WTC11 (cell line): Measurements from ENCODE around the gene NDUFA6. TPM values are rescaled to one million over a fixed set of nuclear protein-coding genes. Genes with fewer than 3 reads are reported as not detected.
A peak's percentile ranks its signal among the peaks of the same experiment; 100 is the strongest.

Experiments
- ATAC-seq: fragments of 200-7000 bp; cut with Tn5 transposase; 2 replicates; pipeline ENCODE4 v1.10.0; 2021; ENCODE audit warnings: mild to moderate bottlenecking, moderate library complexity
- CTCF ChIA-PET: fragments of 300-600 bp; sonication (Branson Sonifier 250); formaldehyde crosslinking; loops from one replicate; lab custom pipeline; 2021; ENCODE audit warnings: antibody characterized with exemption; lab: Charles Lee
- POLR2A ChIA-PET: fragments of 350-600 bp; sonication (Branson Sonifier 250); formaldehyde crosslinking; loops from one replicate; lab custom pipeline; 2021; ENCODE audit warnings: antibody characterized with exemption; lab: Charles Lee
- DNase-seq: peaks from one replicate; pipeline ENCODE4 v3.0.0; 2021; ENCODE audit warnings: low spot score
- H3K27ac Mint-ChIP-seq: 2 replicates; pipeline ENCODE4 v1.8.0; 2021; ENCODE audit warnings: mixed read lengths
- H3K27me3 Mint-ChIP-seq: 2 replicates; pipeline ENCODE4 v1.8.0; 2021; ENCODE audit warnings: low read depth, mild to moderate bottlenecking, moderate library complexity, mixed read lengths
- H3K36me3 Mint-ChIP-seq: 2 replicates; pipeline ENCODE4 v1.8.0; 2021; ENCODE audit warnings: mixed read lengths
- H3K4me1 Mint-ChIP-seq: 2 replicates; pipeline ENCODE4 v1.8.0; 2022; ENCODE audit warnings: mixed read lengths
- H3K4me3 Mint-ChIP-seq: 2 replicates; pipeline ENCODE4 v1.8.0; 2021; ENCODE audit warnings: mild to moderate bottlenecking, moderate library complexity, mixed read lengths
- H3K9me3 Mint-ChIP-seq: 2 replicates; pipeline ENCODE4 v1.8.0; 2021; ENCODE audit warnings: mixed read lengths
- CBFB ChIP-seq: sonication (generic); formaldehyde crosslinking; IDR thresholded peaks from 2 replicates; pipeline ENCODE4 v1.8.1; 2022; ENCODE audit warnings: mild to moderate bottlenecking, low read depth, missing genetic modification reagents
- CREB1 ChIP-seq: sonication (generic); formaldehyde crosslinking; IDR thresholded peaks from 2 replicates; pipeline ENCODE4 v1.8.0; 2023; ENCODE audit warnings: mild to moderate bottlenecking, missing genetic modification reagents
- ELF4 ChIP-seq: sonication (generic); formaldehyde crosslinking; IDR thresholded peaks from 2 replicates; pipeline ENCODE4 v1.8.1; 2022; ENCODE audit warnings: low read depth, mild to moderate bottlenecking, moderate library complexity, missing genetic modification reagents
- FOXP1 ChIP-seq: sonication (generic); formaldehyde crosslinking; IDR thresholded peaks from 2 replicates; pipeline ENCODE4 v1.8.0; 2022; ENCODE audit warnings: missing genetic modification reagents, mild to moderate bottlenecking, moderate library complexity, borderline replicate concordance
- GTF2I ChIP-seq: fragments of 250-450 bp; sonication (Bioruptor Pico); conservative IDR thresholded peaks from 2 replicates; pipeline ENCODE4 v1.4.0; 2021; ENCODE audit warnings: mild to moderate bottlenecking
- IRF2 ChIP-seq: sonication (generic); formaldehyde crosslinking; IDR thresholded peaks from 2 replicates; pipeline ENCODE4 v1.8.0; 2022; ENCODE audit warnings: low read depth, missing genetic modification reagents, borderline replicate concordance
- SP1 ChIP-seq: sonication (generic); formaldehyde crosslinking; conservative IDR thresholded peaks from 2 replicates; pipeline ENCODE4 v1.8.1; 2022; ENCODE audit warnings: missing genetic modification reagents
- ZNF121 ChIP-seq: sonication (generic); formaldehyde crosslinking; IDR thresholded peaks from 2 replicates; pipeline ENCODE4 v1.8.0; 2023; ENCODE audit warnings: missing genetic modification reagents
- ZNF232 ChIP-seq: sonication (generic); formaldehyde crosslinking; IDR thresholded peaks from 2 replicates; pipeline ENCODE4 v1.8.0; 2022; ENCODE audit warnings: mild to moderate bottlenecking, missing genetic modification reagents
- ZNF317 ChIP-seq: sonication (generic); formaldehyde crosslinking; IDR thresholded peaks from 2 replicates; pipeline ENCODE4 v1.8.1; 2023; ENCODE audit warnings: low read depth, mild to moderate bottlenecking, moderate library complexity, missing genetic modification reagents, borderline replicate concordance
- ZNF396 ChIP-seq: fragments of 250-450 bp; sonication (Bioruptor Pico); IDR thresholded peaks from 2 replicates; pipeline ENCODE4 v1.8.0; 2021; ENCODE audit warnings: mild to moderate bottlenecking, moderate library complexity, borderline replicate concordance
- total RNA-seq: library from RNA; stranded (reverse); gene quantifications from 3 replicates; pipeline ENCODE4 v1.2.3, GENCODE V29; 2021
- TF ChIP-seq, protein P1 (sequence below): sonication (generic); formaldehyde crosslinking; IDR thresholded peaks from 2 replicates; pipeline ENCODE4 v1.8.0; 2023; ENCODE audit warnings: missing genetic modification reagents, mild to moderate bottlenecking, borderline replicate concordance
- TF ChIP-seq, protein P2 (sequence below): sonication (generic); formaldehyde crosslinking; IDR thresholded peaks from 2 replicates; pipeline ENCODE4 v1.8.1; 2022; ENCODE audit warnings: missing genetic modification reagents, borderline replicate concordance
- TF ChIP-seq, protein P3 (sequence below): fragments of 250-450 bp; sonication (Bioruptor Pico); IDR thresholded peaks from 2 replicates; pipeline ENCODE4 v1.9.0; 2021; ENCODE audit warnings: mild to moderate bottlenecking
- TF ChIP-seq, protein P4 (sequence below): sonication (generic); formaldehyde crosslinking; IDR thresholded peaks from 2 replicates; pipeline ENCODE4 v1.8.1; 2022; ENCODE audit warnings: low read depth, mild to moderate bottlenecking, moderate library complexity, missing genetic modification reagents, borderline replicate concordance
- TF ChIP-seq, protein P5 (sequence below): sonication (generic); formaldehyde crosslinking; IDR thresholded peaks from 2 replicates; pipeline ENCODE4 v1.8.1; 2023; ENCODE audit warnings: mild to moderate bottlenecking, moderate library complexity, missing genetic modification reagents
- TF ChIP-seq, protein P6 (sequence below): sonication (generic); formaldehyde crosslinking; IDR thresholded peaks from 2 replicates; pipeline ENCODE4 v1.8.1; 2023; ENCODE audit warnings: mild to moderate bottlenecking, missing genetic modification reagents, moderate library complexity
- TF ChIP-seq, protein P7 (sequence below): sonication (generic); formaldehyde crosslinking; conservative IDR thresholded peaks from 2 replicates; pipeline ENCODE4 v1.8.1; 2023; ENCODE audit warnings: mild to moderate bottlenecking, low read depth, missing genetic modification reagents, moderate library complexity

The NDUFA6 gene
- total RNA-seq, 1 experiment from 2014 or later: 85.9 TPM

DNA sequence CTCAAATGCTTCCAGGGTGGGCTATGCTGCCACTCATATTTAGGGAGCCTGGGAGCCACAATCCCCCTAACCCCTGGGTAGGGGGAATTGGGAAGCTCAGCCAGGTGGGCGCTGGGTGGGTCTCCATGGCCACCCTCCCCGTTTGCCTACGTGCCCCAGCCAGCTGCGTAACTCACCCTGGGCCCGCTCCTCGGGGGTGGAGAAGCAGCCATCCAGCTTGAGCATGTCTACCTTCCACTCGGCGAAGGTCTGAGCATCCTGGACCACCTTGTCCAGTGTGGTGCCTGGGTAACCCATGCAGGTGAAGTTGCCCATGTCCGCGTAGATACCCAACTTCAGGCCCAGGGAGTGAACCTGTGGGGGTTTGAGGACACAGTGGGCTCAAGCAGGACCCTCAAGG lies 23.6 kb downstream of the NDUFA6 start (continued):
- TF ChIP-seq, protein P1, sequence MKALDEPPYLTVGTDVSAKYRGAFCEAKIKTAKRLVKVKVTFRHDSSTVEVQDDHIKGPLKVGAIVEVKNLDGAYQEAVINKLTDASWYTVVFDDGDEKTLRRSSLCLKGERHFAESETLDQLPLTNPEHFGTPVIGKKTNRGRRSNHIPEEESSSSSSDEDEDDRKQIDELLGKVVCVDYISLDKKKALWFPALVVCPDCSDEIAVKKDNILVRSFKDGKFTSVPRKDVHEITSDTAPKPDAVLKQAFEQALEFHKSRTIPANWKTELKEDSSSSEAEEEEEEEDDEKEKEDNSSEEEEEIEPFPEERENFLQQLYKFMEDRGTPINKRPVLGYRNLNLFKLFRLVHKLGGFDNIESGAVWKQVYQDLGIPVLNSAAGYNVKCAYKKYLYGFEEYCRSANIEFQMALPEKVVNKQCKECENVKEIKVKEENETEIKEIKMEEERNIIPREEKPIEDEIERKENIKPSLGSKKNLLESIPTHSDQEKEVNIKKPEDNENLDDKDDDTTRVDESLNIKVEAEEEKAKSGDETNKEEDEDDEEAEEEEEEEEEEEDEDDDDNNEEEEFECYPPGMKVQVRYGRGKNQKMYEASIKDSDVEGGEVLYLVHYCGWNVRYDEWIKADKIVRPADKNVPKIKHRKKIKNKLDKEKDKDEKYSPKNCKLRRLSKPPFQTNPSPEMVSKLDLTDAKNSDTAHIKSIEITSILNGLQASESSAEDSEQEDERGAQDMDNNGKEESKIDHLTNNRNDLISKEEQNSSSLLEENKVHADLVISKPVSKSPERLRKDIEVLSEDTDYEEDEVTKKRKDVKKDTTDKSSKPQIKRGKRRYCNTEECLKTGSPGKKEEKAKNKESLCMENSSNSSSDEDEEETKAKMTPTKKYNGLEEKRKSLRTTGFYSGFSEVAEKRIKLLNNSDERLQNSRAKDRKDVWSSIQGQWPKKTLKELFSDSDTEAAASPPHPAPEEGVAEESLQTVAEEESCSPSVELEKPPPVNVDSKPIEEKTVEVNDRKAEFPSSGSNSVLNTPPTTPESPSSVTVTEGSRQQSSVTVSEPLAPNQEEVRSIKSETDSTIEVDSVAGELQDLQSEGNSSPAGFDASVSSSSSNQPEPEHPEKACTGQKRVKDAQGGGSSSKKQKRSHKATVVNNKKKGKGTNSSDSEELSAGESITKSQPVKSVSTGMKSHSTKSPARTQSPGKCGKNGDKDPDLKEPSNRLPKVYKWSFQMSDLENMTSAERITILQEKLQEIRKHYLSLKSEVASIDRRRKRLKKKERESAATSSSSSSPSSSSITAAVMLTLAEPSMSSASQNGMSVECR (CRISPR knock-in tag): no peak
- TF ChIP-seq, protein P2, sequence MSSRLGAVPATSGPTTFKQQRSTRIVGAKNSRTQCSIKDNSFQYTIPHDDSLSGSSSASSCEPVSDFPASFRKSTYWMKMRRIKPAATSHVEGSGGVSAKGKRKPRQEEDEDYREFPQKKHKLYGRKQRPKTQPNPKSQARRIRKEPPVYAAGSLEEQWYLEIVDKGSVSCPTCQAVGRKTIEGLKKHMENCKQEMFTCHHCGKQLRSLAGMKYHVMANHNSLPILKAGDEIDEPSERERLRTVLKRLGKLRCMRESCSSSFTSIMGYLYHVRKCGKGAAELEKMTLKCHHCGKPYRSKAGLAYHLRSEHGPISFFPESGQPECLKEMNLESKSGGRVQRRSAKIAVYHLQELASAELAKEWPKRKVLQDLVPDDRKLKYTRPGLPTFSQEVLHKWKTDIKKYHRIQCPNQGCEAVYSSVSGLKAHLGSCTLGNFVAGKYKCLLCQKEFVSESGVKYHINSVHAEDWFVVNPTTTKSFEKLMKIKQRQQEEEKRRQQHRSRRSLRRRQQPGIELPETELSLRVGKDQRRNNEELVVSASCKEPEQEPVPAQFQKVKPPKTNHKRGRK: no peak
- no peak for TF ChIP-seq CREB1 (CRISPR knock-in tag)
- TF ChIP-seq, protein P3, sequence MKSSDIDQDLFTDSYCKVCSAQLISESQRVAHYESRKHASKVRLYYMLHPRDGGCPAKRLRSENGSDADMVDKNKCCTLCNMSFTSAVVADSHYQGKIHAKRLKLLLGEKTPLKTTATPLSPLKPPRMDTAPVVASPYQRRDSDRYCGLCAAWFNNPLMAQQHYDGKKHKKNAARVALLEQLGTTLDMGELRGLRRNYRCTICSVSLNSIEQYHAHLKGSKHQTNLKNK (CRISPR knock-in tag): no peak
- TF ChIP-seq FOXP1 (CRISPR knock-in tag): no peak
- TF ChIP-seq CBFB (CRISPR knock-in tag): no peak
- TF ChIP-seq ZNF232 (CRISPR knock-in tag): no peak
- TF ChIP-seq, protein P4, sequence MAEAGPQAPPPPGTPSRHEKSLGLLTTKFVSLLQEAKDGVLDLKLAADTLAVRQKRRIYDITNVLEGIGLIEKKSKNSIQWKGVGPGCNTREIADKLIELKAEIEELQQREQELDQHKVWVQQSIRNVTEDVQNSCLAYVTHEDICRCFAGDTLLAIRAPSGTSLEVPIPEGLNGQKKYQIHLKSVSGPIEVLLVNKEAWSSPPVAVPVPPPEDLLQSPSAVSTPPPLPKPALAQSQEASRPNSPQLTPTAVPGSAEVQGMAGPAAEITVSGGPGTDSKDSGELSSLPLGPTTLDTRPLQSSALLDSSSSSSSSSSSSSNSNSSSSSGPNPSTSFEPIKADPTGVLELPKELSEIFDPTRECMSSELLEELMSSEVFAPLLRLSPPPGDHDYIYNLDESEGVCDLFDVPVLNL (CRISPR knock-in tag): no peak

DNA sequence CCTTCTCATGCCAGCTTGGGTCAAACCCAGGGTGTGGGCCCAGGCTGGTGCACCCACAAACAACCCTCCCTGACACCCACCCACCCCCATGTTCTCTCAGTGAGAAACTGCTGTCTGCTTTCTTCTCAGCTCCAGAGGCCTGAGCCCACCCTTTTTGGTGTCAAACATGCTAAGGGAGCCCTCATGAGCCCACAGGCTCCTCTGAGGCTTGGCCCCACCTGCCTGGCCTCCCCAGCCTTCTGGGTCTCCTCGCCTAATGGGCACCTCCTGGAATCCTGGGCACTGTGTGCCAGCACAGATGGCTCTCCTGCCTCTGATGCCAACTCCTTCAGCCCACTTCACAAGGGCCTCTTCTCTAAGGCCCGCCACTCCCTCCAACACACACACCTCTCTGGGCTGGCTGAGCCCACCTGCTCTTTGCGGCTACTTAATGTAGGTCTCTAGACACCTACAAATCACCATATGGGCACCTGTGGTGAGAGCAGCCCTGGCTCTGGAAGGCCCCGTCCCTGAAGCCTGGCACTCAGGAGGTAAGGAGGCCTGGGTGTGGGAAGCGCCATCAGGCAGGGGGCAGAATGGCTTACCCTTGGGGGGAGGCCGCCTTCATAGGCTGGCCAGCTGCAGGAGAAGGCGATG lies 24.3 kb downstream of the NDUFA6 start:
- peaks cover 37% of the 10 kb centered on the region for H3K36me3 Mint-ChIP-seq
- peaks cover 3% of the 10 kb centered on the region for H3K27me3 Mint-ChIP-seq
- DNase-seq (no peak), ATAC-seq (no peak)
- no peak overlapping the region for H3K4me3 Mint-ChIP-seq
- H3K4me1 Mint-ChIP-seq: peaks cover 38% of the 10 kb centered on the region
- ChIA-PET POLR2A (no interaction called here), CTCF (no interaction called here)
- H3K9me3 Mint-ChIP-seq: no peaks in the 10 kb centered on the region
- H3K27ac Mint-ChIP-seq: peak overlapping the region; percentile 22; the same call in 1 of the 2 replicates
- TF ChIP-seq ZNF396 (no peak), ZNF317 (no peak), SP1 (CRISPR knock-in tag) (no peak), IRF2 (no peak), FOXP1 (CRISPR knock-in tag) (no peak), GTF2I (CRISPR knock-in tag) (no peak), ELF4 (CRISPR knock-in tag) (no peak), ZNF121 (CRISPR knock-in tag) (no peak)
- TF ChIP-seq, protein P5, sequence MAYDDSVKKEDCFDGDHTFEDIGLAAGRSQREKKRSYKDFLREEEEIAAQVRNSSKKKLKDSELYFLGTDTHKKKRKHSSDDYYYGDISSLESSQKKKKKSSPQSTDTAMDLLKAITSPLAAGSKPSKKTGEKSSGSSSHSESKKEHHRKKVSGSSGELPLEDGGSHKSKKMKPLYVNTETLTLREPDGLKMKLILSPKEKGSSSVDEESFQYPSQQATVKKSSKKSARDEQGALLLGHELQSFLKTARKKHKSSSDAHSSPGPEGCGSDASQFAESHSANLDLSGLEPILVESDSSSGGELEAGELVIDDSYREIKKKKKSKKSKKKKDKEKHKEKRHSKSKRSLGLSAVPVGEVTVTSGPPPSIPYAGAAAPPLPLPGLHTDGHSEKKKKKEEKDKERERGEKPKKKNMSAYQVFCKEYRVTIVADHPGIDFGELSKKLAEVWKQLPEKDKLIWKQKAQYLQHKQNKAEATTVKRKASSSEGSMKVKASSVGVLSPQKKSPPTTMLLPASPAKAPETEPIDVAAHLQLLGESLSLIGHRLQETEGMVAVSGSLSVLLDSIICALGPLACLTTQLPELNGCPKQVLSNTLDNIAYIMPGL (CRISPR knock-in tag): no peak
- TF ChIP-seq, protein P6, sequence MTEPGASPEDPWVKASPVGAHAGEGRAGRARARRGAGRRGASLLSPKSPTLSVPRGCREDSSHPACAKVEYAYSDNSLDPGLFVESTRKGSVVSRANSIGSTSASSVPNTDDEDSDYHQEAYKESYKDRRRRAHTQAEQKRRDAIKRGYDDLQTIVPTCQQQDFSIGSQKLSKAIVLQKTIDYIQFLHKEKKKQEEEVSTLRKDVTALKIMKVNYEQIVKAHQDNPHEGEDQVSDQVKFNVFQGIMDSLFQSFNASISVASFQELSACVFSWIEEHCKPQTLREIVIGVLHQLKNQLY: no peak
- TF ChIP-seq, protein P7, sequence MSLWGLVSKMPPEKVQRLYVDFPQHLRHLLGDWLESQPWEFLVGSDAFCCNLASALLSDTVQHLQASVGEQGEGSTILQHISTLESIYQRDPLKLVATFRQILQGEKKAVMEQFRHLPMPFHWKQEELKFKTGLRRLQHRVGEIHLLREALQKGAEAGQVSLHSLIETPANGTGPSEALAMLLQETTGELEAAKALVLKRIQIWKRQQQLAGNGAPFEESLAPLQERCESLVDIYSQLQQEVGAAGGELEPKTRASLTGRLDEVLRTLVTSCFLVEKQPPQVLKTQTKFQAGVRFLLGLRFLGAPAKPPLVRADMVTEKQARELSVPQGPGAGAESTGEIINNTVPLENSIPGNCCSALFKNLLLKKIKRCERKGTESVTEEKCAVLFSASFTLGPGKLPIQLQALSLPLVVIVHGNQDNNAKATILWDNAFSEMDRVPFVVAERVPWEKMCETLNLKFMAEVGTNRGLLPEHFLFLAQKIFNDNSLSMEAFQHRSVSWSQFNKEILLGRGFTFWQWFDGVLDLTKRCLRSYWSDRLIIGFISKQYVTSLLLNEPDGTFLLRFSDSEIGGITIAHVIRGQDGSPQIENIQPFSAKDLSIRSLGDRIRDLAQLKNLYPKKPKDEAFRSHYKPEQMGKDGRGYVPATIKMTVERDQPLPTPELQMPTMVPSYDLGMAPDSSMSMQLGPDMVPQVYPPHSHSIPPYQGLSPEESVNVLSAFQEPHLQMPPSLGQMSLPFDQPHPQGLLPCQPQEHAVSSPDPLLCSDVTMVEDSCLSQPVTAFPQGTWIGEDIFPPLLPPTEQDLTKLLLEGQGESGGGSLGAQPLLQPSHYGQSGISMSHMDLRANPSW: no peak
